Mesendoderm (in vitro differentiated cells): ENCODE data around the gene SLC10A7.

ENCODE experiments used
- DNase-seq: peaks from one replicate; pipeline ENCODE4 v3.0.0; 2013
- H2AK5ac ChIP-seq: 2 replicates; pipeline ENCODE4 v1.6.1; 2013; ENCODE audit warnings: low read length, inconsistent platforms
- H2BK120ac ChIP-seq: 2 replicates; pipeline ENCODE4 v1.6.1; 2013; ENCODE audit warnings: low read depth, mild to moderate bottlenecking, low read length, moderate library complexity, mixed read lengths
- H2BK15ac ChIP-seq: replicated peaks from 2 replicates; pipeline ENCODE4 v1.6.1; 2013; ENCODE audit warnings: low read depth, mild to moderate bottlenecking, moderate library complexity
- H2BK5ac ChIP-seq: 2 replicates; pipeline ENCODE4 v1.6.1; 2013; ENCODE audit warnings: low read length, inconsistent platforms
- H3K18ac ChIP-seq: 2 replicates; pipeline ENCODE4 v1.6.1; 2013; ENCODE audit warnings: mild to moderate bottlenecking, low read length, mixed read lengths
- H3K23ac ChIP-seq: one replicate; pipeline ENCODE4 v1.6.1; 2013; ENCODE audit warnings: low read length
- H3K27ac ChIP-seq: 2 replicates; pipeline ENCODE4 v1.5.1; 2013; ENCODE audit warnings: low read depth, mild to moderate bottlenecking, inconsistent platforms, low read length, moderate library complexity
- H3K27me3 ChIP-seq: 2 replicates; pipeline ENCODE4 v1.6.1; 2013; ENCODE audit warnings: low read length, control low read depth, mild to moderate bottlenecking, inconsistent platforms; ENCODE audit not compliant: insufficient read depth, poor library complexity
- H3K36me3 ChIP-seq: 2 replicates; pipeline ENCODE4 v1.6.1; 2013; ENCODE audit warnings: low read length, inconsistent platforms; ENCODE audit not compliant: control insufficient read depth, insufficient read depth
- H3K4ac ChIP-seq: one replicate; pipeline ENCODE4 v1.6.1; 2013; ENCODE audit warnings: low read depth, mild to moderate bottlenecking, low read length, moderate library complexity
- H3K4me1 ChIP-seq: 2 replicates; pipeline ENCODE4 v1.6.1; 2013; ENCODE audit warnings: low read depth, low read length, inconsistent platforms; ENCODE audit not compliant: control insufficient read depth
- H3K4me2 ChIP-seq: 2 replicates; pipeline ENCODE4 v1.6.1; 2013; ENCODE audit warnings: low read length
- H3K4me3 ChIP-seq: 2 replicates; pipeline ENCODE4 v1.5.1; 2013; ENCODE audit warnings: mild to moderate bottlenecking, low read length
- H3K56ac ChIP-seq: one replicate; pipeline ENCODE4 v1.6.1; 2013; ENCODE audit warnings: low read length
- H3K79me1 ChIP-seq: 2 replicates; pipeline ENCODE4 v1.6.1; 2013; ENCODE audit warnings: low read length, inconsistent platforms
- H3K79me2 ChIP-seq: 2 replicates; pipeline ENCODE4 v1.6.1; 2013; ENCODE audit warnings: mild to moderate bottlenecking, low read length; ENCODE audit not compliant: control insufficient read depth, insufficient read depth
- H3K9ac ChIP-seq: 2 replicates; pipeline ENCODE4 v1.6.1; 2013; ENCODE audit warnings: low read length, inconsistent platforms
- H4K5ac ChIP-seq: one replicate; pipeline ENCODE4 v1.6.1; 2013; ENCODE audit warnings: low read length
- H4K8ac ChIP-seq: one replicate; pipeline ENCODE4 v1.6.1; 2013; ENCODE audit warnings: low read depth, mild to moderate bottlenecking, control low read depth, low read length, moderate library complexity
- WGBS: extraction: QIAGEN DNeasy Blood & Tissue Kit; methylation state at CpG from one replicate; pipeline ENCODE4 v1.1.7; 2013; ENCODE audit warnings: low lambda C conversion rate, missing lambda C conversion rate; ENCODE audit not compliant: insufficient coverage; ENCODE audit errors: extremely low coverage; 5-methylcytosine and 5-hydroxymethylcytosine counted together

The SLC10A7 gene

DNA sequence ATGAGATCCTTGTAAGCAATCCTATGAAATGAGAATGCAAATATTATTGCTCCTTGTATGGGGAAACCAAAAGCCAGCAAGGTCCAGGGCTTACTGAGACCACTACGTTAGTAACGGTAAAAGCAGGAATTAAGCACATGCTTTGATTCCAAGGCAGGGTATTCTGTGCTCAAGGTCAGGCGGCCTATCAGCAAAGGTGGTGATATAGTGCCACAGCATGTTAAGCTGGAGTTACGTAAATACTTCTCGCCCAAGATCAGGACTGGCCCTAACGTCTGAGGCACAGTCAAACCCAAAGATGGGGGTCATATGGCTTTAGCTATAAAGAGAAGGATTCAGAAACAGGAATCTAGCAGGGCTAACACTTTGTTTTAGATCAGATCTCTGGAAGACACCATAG is 27.6 kb downstream of the SLC10A7 start:
- Histone ChIP-seq H3K56ac (no peak overlapping the region), H2BK15ac (no peak overlapping the region), H3K9ac (no peak overlapping the region), H2AK5ac (no peak overlapping the region), H3K79me2 (no peaks in the 10 kb centered on the region), H3K4me1 (peaks cover 2% of the 10 kb centered on the region), H3K27ac (no peak overlapping the region), H3K4ac (no peak overlapping the region), H3K4me3 (no peak overlapping the region), H3K36me3 (no peaks in the 10 kb centered on the region), H3K23ac (no peak overlapping the region), H2BK120ac (no peak overlapping the region), H4K8ac (no peak overlapping the region), H3K27me3 (no peaks in the 10 kb centered on the region), H2BK5ac (no peak overlapping the region), H4K5ac (no peak overlapping the region), H3K4me2 (no peak overlapping the region), H3K79me1 (no peaks in the 10 kb centered on the region), H3K18ac (no peak overlapping the region)
- whole genome bisulfite sequencing = no CpG with 5 or more reads among the region's 6 CpGs
- no peak for DNase-seq

DNA sequence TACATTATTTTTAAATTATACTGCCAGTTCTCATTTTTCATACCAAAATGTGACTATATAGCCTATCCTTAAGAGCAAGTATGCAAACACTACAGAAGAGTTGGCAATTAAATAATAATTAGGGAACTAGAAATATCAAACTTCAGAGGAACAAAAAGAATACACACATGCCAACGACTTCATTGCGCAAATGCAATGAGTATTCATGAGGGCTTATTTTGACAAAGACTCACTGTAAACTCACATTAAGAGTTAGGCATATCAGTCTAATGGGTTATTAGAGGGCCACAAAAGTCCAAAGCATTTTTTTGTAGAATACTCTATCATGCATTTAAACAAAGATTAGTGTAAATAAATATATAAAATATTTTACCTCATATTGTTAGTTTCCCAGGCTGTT is 31.6 kb downstream of the SLC10A7 start:
- DNase-seq = no peak
- no peaks in the 10 kb centered on the region for H3K79me1 ChIP-seq
- no peak overlapping the region for H3K9ac ChIP-seq
- no peak overlapping the region for H3K4ac ChIP-seq
- no peaks in the 10 kb centered on the region for H3K79me2 ChIP-seq
- no peak overlapping the region for H3K18ac ChIP-seq
- H4K5ac ChIP-seq = no peak overlapping the region
- H2BK120ac ChIP-seq = no peak overlapping the region
- H4K8ac ChIP-seq = no peak overlapping the region
- H3K27me3 ChIP-seq = no peaks in the 10 kb centered on the region
- no peaks in the 10 kb centered on the region for H3K36me3 ChIP-seq
- H2AK5ac ChIP-seq = no peak overlapping the region
- no peak overlapping the region for H2BK5ac ChIP-seq
- no peak overlapping the region for H3K56ac ChIP-seq
- no peak overlapping the region for H3K4me2 ChIP-seq
- peaks cover 5% of the 10 kb centered on the region for H3K4me1 ChIP-seq
- H3K27ac ChIP-seq = no peak overlapping the region
- H2BK15ac ChIP-seq = no peak overlapping the region
- no peak overlapping the region for H3K4me3 ChIP-seq
- no CpG with 5 or more reads among the region's 2 CpGs for WGBS
- H3K23ac ChIP-seq = no peak overlapping the region

DNA sequence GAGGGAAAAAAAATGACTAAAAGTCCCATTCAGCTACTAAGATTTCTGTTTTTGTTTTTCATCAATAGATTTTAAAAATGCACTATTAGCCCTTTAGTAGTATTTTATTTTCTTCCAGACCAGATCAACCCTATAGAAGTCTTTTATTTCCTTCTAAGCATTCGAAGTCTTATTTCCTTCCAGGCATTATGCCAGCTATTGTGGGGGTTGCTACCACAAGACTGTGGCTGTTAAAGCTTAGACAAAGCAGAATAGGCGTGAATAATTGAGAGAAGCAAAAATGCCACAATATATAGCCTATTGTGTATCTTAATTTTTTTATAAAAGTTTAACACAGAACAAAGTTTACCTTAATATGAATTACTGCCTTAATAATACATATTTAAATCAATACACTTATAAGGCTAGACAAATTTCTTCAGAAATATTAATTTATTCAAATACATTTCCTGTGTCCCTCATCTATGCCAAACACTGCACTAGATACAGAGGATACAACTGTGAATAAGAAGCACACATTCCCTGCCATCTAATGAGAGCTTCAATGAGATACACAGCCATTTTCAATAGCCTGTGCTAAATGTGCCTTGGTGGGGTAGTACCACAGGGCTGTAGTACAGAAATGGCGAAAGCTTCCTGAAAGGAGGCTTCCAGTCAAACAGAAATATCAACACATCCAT is 33.1 kb downstream of the SLC10A7 start:
- Histone ChIP-seq H3K4me3 (no peak overlapping the region), H3K9ac (no peak overlapping the region), H3K56ac (no peak overlapping the region), H2BK15ac (no peak overlapping the region), H3K4me2 (no peak overlapping the region), H4K5ac (no peak overlapping the region), H3K79me2 (no peaks in the 10 kb centered on the region), H3K27ac (no peak overlapping the region), H2AK5ac (no peak overlapping the region), H4K8ac (no peak overlapping the region), H3K18ac (no peak overlapping the region), H3K4ac (no peak overlapping the region), H3K36me3 (no peaks in the 10 kb centered on the region), H2BK5ac (no peak overlapping the region), H2BK120ac (no peak overlapping the region), H3K27me3 (no peaks in the 10 kb centered on the region), H3K79me1 (no peaks in the 10 kb centered on the region), H3K23ac (no peak overlapping the region), H3K4me1 (peaks cover 5% of the 10 kb centered on the region)
- no peak for DNase-seq
- no CpG with 5 or more reads among the region's 3 CpGs for WGBS

DNA sequence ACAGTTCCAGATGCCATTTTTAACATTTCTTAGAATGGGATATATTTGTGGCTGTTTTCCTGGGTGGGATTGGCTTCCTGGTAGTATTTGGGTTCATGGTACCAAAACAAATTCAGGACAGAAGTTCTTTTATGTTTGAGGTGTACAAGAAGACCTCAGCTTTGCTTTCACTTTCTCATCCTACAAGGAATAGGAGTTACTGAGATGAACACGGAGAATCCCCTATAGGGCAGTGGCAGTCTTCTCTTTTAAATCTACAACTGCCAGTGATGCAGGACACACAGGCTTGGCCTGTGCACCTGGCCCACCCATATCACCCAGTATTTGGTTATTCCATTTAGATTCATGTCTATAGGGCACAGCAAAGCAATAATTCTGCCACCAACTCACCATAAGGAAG is 35.2 kb downstream of the SLC10A7 start:
- Histone ChIP-seq H3K27me3 (no peaks in the 10 kb centered on the region), H4K5ac (no peak overlapping the region), H3K27ac (no peak overlapping the region), H3K4ac (no peak overlapping the region), H2AK5ac (no peak overlapping the region), H3K4me3 (no peak overlapping the region), H2BK120ac (no peak overlapping the region), H2BK15ac (no peak overlapping the region), H3K79me2 (no peaks in the 10 kb centered on the region), H3K56ac (no peak overlapping the region), H3K9ac (no peak overlapping the region), H3K36me3 (no peaks in the 10 kb centered on the region), H3K4me1 (peaks cover 5% of the 10 kb centered on the region), H3K18ac (no peak overlapping the region), H4K8ac (no peak overlapping the region), H3K79me1 (no peaks in the 10 kb centered on the region), H3K4me2 (no peak overlapping the region), H2BK5ac (no peak overlapping the region), H3K23ac (no peak overlapping the region)
- DNase-seq = no peak
- WGBS = no CpG with 5 or more reads among the region's 1 CpG

DNA sequence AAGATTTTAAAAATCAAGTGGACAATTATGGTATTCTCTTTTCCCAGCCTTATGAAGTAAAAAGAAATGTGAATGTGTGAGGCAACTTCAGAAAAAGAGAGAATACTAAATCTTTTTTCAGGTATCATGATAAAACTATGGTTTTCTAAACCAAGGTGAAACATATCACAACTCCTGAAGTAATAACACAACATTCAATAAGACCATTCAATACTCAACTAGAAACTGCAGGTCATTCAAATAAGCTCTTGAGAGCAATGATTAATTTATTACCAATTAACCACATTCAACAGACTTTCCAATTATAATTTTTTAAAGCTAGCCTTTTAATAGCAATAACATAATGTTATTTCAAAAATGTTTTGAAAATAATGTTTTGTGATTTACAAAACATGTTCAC is 35.8 kb downstream of the SLC10A7 start:
- H3K79me2 ChIP-seq = no peaks in the 10 kb centered on the region
- no peak for DNase-seq
- no peaks in the 10 kb centered on the region for H3K36me3 ChIP-seq
- no peak overlapping the region for H2AK5ac ChIP-seq
- H3K4me2 ChIP-seq = no peak overlapping the region
- H3K18ac ChIP-seq = no peak overlapping the region
- H3K56ac ChIP-seq = no peak overlapping the region
- H2BK5ac ChIP-seq = no peak overlapping the region
- no peaks in the 10 kb centered on the region for H3K79me1 ChIP-seq
- no peak overlapping the region for H4K5ac ChIP-seq
- H4K8ac ChIP-seq = no peak overlapping the region
- H3K4me1 ChIP-seq = peaks cover 5% of the 10 kb centered on the region
- no peak overlapping the region for H3K4ac ChIP-seq
- H2BK120ac ChIP-seq = no peak overlapping the region
- no peak overlapping the region for H3K9ac ChIP-seq
- H3K27me3 ChIP-seq = no peaks in the 10 kb centered on the region
- H3K4me3 ChIP-seq = no peak overlapping the region
- no peak overlapping the region for H3K23ac ChIP-seq
- no peak overlapping the region for H2BK15ac ChIP-seq
- no peak overlapping the region for H3K27ac ChIP-seq

DNA sequence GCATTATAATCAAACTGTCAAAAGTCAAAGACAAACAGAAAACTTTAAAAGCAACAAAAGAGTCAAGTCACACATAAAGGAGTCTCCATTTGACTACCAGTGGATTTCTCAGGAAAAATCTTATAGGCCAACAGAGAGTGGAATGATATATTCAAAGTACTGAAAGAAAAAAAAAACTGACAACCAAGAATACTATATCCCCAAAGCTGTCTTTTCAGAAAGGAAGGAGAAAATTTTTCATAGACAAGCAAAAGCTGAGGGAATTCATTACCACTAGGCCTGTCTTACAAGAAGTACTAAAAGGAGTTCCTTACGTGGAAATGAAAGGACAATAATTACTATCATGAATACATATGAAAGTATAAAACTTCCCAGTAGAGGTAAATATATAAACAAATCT is 39.0 kb downstream of the SLC10A7 start:
- Histone ChIP-seq H4K8ac (no peak overlapping the region), H3K18ac (no peak overlapping the region), H3K4me2 (no peak overlapping the region), H3K79me1 (no peaks in the 10 kb centered on the region), H3K23ac (no peak overlapping the region), H3K56ac (no peak overlapping the region), H3K27ac (no peak overlapping the region), H3K9ac (no peak overlapping the region), H3K79me2 (no peaks in the 10 kb centered on the region), H3K4me1 (no peaks in the 10 kb centered on the region), H2BK120ac (no peak overlapping the region), H2AK5ac (no peak overlapping the region), H2BK15ac (no peak overlapping the region), H3K36me3 (no peaks in the 10 kb centered on the region), H3K27me3 (no peaks in the 10 kb centered on the region), H2BK5ac (no peak overlapping the region), H3K4me3 (no peak overlapping the region), H4K5ac (no peak overlapping the region), H3K4ac (no peak overlapping the region)
- WGBS = no CpG with 5 or more reads among the region's 1 CpG
- no peak for DNase-seq
